Measurements from ENCODE around the gene LIPA. TPM values are rescaled to one million over a fixed set of nuclear protein-coding genes. Genes with fewer than 3 reads are reported as not detected.

The LIPA gene
- total RNA-seq, 2 donors from 2014 or later, result 30.4 to 37.8 TPM

DNA sequence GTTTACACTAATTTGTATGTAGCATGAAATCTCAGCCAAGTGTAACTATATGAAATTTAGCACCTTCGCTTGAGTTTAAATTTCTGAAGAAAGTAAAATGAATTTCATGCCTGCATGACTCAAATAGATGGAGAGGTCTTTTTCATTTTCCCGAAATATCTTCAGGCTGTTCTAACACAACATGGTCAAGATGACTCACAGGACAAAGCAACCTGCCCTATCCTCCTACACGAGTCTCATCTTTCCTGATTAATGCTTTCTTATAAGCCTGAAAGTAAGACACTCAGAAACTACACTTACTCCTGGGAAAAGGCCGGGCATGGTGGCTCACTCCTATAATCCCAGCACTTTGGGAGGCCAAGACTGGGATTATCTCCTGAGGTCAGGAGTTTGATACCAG, 85.7 kb downstream of the LIPA start:
- intact Hi-C loops (cut with DNase I), result no loop called here
- Histone ChIP-seq H3K27ac (no peak overlapping the region), H3K36me3 (no peaks in the 10 kb centered on the region), H3K27me3 (no peaks in the 10 kb centered on the region), H3K4me3 (no peak overlapping the region), H3K4me1 (no peaks in the 10 kb centered on the region), H3K9ac (ENCODE audit: low read depth in 2 of 2, low read length in 2 of 2) (no peak overlapping the region), H3K9me3 (no peaks in the 10 kb centered on the region)
- TF ChIP-seq, protein P1, sequence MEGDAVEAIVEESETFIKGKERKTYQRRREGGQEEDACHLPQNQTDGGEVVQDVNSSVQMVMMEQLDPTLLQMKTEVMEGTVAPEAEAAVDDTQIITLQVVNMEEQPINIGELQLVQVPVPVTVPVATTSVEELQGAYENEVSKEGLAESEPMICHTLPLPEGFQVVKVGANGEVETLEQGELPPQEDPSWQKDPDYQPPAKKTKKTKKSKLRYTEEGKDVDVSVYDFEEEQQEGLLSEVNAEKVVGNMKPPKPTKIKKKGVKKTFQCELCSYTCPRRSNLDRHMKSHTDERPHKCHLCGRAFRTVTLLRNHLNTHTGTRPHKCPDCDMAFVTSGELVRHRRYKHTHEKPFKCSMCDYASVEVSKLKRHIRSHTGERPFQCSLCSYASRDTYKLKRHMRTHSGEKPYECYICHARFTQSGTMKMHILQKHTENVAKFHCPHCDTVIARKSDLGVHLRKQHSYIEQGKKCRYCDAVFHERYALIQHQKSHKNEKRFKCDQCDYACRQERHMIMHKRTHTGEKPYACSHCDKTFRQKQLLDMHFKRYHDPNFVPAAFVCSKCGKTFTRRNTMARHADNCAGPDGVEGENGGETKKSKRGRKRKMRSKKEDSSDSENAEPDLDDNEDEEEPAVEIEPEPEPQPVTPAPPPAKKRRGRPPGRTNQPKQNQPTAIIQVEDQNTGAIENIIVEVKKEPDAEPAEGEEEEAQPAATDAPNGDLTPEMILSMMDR (IDR thresholded peaks at IDR 0.05), result no peak
- DNase-seq, result no peak

DNA sequence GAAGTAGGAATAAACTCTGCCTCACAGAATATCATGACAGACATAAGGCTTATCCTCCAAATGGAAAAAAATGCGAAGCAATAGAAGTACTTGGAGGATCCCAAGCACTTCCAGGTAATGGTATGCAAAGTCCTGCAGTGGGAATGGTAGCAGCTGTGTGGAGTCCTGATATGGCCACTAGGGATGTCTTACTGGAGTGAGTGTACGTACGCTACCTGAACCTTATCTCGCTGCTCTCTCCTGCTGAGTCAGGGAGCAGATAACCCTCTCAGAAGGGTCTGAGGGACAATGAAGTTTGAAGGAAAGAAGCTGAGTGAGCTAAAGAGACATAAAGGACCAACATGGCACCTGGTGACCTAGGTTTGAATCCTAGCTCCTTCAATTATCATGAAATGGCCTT, 86.7 kb downstream of the LIPA start:
- Histone ChIP-seq H3K27ac (no peak overlapping the region), H3K9me3 (no peaks in the 10 kb centered on the region), H3K36me3 (no peaks in the 10 kb centered on the region), H3K4me1 (no peaks in the 10 kb centered on the region), H3K4me3 (no peak overlapping the region), H3K27me3 (no peaks in the 10 kb centered on the region), H3K9ac (ENCODE audit: low read depth in 2 of 2, low read length in 2 of 2) (no peak overlapping the region)
- no peak for DNase-seq
- intact Hi-C loops (cut with DNase I), result no loop called here
- TF ChIP-seq, protein P1 (IDR thresholded peaks at IDR 0.05), result no peak

DNA sequence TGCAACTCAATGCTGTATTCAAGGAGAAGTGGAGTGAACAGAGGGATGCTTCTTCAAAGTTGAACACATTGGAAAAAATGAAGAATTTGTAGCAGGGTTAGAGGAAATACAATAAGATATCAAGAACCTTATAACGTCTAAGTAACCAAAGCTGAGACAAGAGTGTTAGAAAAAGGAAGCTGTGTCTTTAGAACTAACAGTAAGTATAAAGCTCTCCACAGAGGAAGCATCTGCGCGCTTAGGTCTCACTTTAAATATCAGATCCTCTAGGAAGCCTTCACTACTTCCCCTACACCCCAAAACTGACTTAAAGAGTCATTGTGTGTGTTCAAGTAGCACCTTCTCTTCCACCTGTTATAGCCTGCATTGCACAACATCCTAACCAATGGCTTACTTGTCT, 87.5 kb downstream of the LIPA start:
- H3K4me1 ChIP-seq, result no peaks in the 10 kb centered on the region
- H3K36me3 ChIP-seq, result no peaks in the 10 kb centered on the region
- H3K9ac ChIP-seq (ENCODE audit: low read depth in 2 of 2, low read length in 2 of 2), result no peak overlapping the region
- H3K27ac ChIP-seq, result no peak overlapping the region
- TF ChIP-seq, protein P1 (IDR thresholded peaks at IDR 0.05), result no peak
- H3K4me3 ChIP-seq, result no peak overlapping the region
- no peak for DNase-seq
- intact Hi-C loops (cut with DNase I), result no loop called here
- no peaks in the 10 kb centered on the region for H3K9me3 ChIP-seq
- no peaks in the 10 kb centered on the region for H3K27me3 ChIP-seq

Other genes starting within 250 kb of the LIPA start
- gene CH25H, start 44.5 kb downstream of the LIPA start, total RNA-seq, result 1 to 10 TPM in 1 of 2 donors, under 1 TPM in 1; 0.40 to 1.7 TPM
- gene IFIT2, start 50.3 kb upstream of the LIPA start, total RNA-seq, result 1 to 10 TPM; 4.8 to 7.5 TPM
- 1 to 10 TPM; 4.3 to 5.1 TPM for gene IFIT3, start 76.2 kb upstream of the LIPA start, total RNA-seq
- gene IFIT1B, start 126.3 kb upstream of the LIPA start, total RNA-seq, result not detected
- gene IFIT1, start 140.8 kb upstream of the LIPA start, total RNA-seq, result 1 to 10 TPM; 1.9 to 5.4 TPM
- gene IFIT5, start 162.8 kb upstream of the LIPA start, total RNA-seq, result 1 to 10 TPM; 6.1 to 7.5 TPM